Activated CD4-positive, alpha-beta T cell treated with anti-CD3 and anti-CD28 coated beads, Interleukin-2, amount 10 ng/mL, durations not matched to agents 24 days and 14 days (primary cell): ENCODE data around the gene QPRT. TPM values are rescaled to one million over a fixed set of nuclear protein-coding genes. Genes with fewer than 3 reads are reported as not detected.
A peak's percentile ranks its signal among the peaks of the same experiment; 100 is the strongest.
"Not testable (repeated sequence)": the region's sequence is repeated elsewhere in the genome, so short reads cannot be mapped to it uniquely, and the experiment has no call there.

Source experiments
- DNase-seq: peaks from one replicate; pipeline ENCODE4 v3.0.0; 2022
- H3K27ac Mint-ChIP-seq: one replicate; pipeline ENCODE4 v1.8.0; 2022; ENCODE audit warnings: mild to moderate bottlenecking, mixed read lengths
- H3K27me3 Mint-ChIP-seq: one replicate; pipeline ENCODE4 v1.8.0; 2022; ENCODE audit warnings: mixed read lengths
- H3K36me3 Mint-ChIP-seq: one replicate; pipeline ENCODE4 v1.8.0; 2022; ENCODE audit warnings: low read depth, mild to moderate bottlenecking, mixed read lengths
- H3K4me1 Mint-ChIP-seq: one replicate; pipeline ENCODE4 v1.8.0; 2021; ENCODE audit warnings: mixed read lengths
- H3K4me3 Mint-ChIP-seq: one replicate; pipeline ENCODE4 v1.8.0; 2022; ENCODE audit warnings: mild to moderate bottlenecking, moderate library complexity, mixed read lengths
- H3K9me3 Mint-ChIP-seq: one replicate; pipeline ENCODE4 v1.8.0; 2021; ENCODE audit warnings: mixed read lengths
- intact Hi-C: fragments of 100-400 bp; cut with micrococcal nuclease; formaldehyde crosslinking; loops from one replicate; pipeline ENCODE4 v1.15.1; 2023
- total RNA-seq: library from RNA; stranded (reverse); gene quantifications from 2 replicates; pipeline ENCODE4 v1.2.3, GENCODE V29; 2022

The QPRT gene
- total RNA-seq, 1 donor from 2014 or later, result 5.8 TPM

- intact Hi-C loops, result no loop called here
- peaks cover 23% of the 10 kb centered on the region for H3K4me1 Mint-ChIP-seq
- peaks cover 5% of the 10 kb centered on the region for H3K36me3 Mint-ChIP-seq
- no peak overlapping the region for H3K27ac Mint-ChIP-seq
- DNase-seq, result no peak
- H3K4me3 Mint-ChIP-seq, result no peak overlapping the region
- peaks cover 7% of the 10 kb centered on the region for H3K9me3 Mint-ChIP-seq
- H3K27me3 Mint-ChIP-seq, result peaks cover 18% of the 10 kb centered on the region
These were observed 48.5 kb downstream of the QPRT start for GRCh38 chr16:29727452-29727851.

- H3K9me3 Mint-ChIP-seq, result peaks cover 7% of the 10 kb centered on the region
- H3K27ac Mint-ChIP-seq, result no peak overlapping the region
- peaks cover 26% of the 10 kb centered on the region for H3K4me1 Mint-ChIP-seq
- intact Hi-C loops, result no loop called here
- peaks cover 8% of the 10 kb centered on the region for H3K36me3 Mint-ChIP-seq
- no peak for DNase-seq
- peaks cover 18% of the 10 kb centered on the region for H3K27me3 Mint-ChIP-seq
- H3K4me3 Mint-ChIP-seq, result no peak overlapping the region
These were observed 50.1 kb downstream of the QPRT start for GRCh38 chr16:29729116-29729521.

- H3K4me3 Mint-ChIP-seq, result peak overlapping the region; percentile 42
- DNase-seq, result no peak
These were observed 51.7 kb downstream of the QPRT start for GRCh38 chr16:29730649-29731048.

GRCh38 chr16:29731768-29732601 is 53.0 kb downstream of the QPRT start:
- intact Hi-C loops, result loop anchor here (1.0 kb wide), 2 partner anchors 14 to 32 kb away; no protein-coding TSS in a partner anchor
- Mint-ChIP-seq H3K4me3 (peak overlapping the region; percentile 70), H3K9me3 (peaks cover 11% of the 10 kb centered on the region), H3K27ac (peak overlapping the region; percentile 93), H3K27me3 (peaks cover 18% of the 10 kb centered on the region), H3K4me1 (peaks cover 32% of the 10 kb centered on the region), H3K36me3 (peaks cover 12% of the 10 kb centered on the region)
- DNase-seq, result peak; percentile 83

More at GRCh38 chr16:29730649-29731048, 51.7 kb downstream of the QPRT start:
- H3K9me3 Mint-ChIP-seq, result peaks cover 11% of the 10 kb centered on the region
- H3K4me1 Mint-ChIP-seq, result peaks cover 29% of the 10 kb centered on the region
- intact Hi-C loops, result no loop called here
- peaks cover 12% of the 10 kb centered on the region for H3K36me3 Mint-ChIP-seq
- peaks cover 18% of the 10 kb centered on the region for H3K27me3 Mint-ChIP-seq
- no peak overlapping the region for H3K27ac Mint-ChIP-seq

- Mint-ChIP-seq H3K9me3 (peaks cover 11% of the 10 kb centered on the region), H3K36me3 (peaks cover 13% of the 10 kb centered on the region), H3K4me3 (no peak overlapping the region), H3K27ac (no peak overlapping the region), H3K27me3 (peaks cover 4% of the 10 kb centered on the region), H3K4me1 (peaks cover 47% of the 10 kb centered on the region)
- intact Hi-C loops, result no loop called here
- no peak for DNase-seq
These were observed 55.8 kb downstream of the QPRT start for GRCh38 chr16:29734786-29735185.

- Mint-ChIP-seq H3K9me3 (peaks cover 9% of the 10 kb centered on the region), H3K27me3 (peaks cover 4% of the 10 kb centered on the region), H3K36me3 (peaks cover 21% of the 10 kb centered on the region), H3K27ac (peak overlapping the region; percentile 21), H3K4me1 (peaks cover 53% of the 10 kb centered on the region), H3K4me3 (no peak overlapping the region)
- no peak for DNase-seq
- intact Hi-C loops, result no loop called here
These were observed 57.1 kb downstream of the QPRT start for GRCh38 chr16:29736112-29736511.

- Mint-ChIP-seq H3K27me3 (peaks cover 4% of the 10 kb centered on the region), H3K4me3 (no peak overlapping the region), H3K27ac (no peak overlapping the region), H3K36me3 (peaks cover 25% of the 10 kb centered on the region), H3K4me1 (peaks cover 57% of the 10 kb centered on the region), H3K9me3 (peaks cover 7% of the 10 kb centered on the region)
- intact Hi-C loops, result no loop called here
- no peak for DNase-seq
These were observed 57.8 kb downstream of the QPRT start for GRCh38 chr16:29736764-29737163.

- DNase-seq, result no peak
- Mint-ChIP-seq H3K27me3 (peaks cover 4% of the 10 kb centered on the region), H3K27ac (peak overlapping the region; percentile 80), H3K4me1 (peaks cover 53% of the 10 kb centered on the region), H3K4me3 (peak overlapping the region; percentile 42), H3K9me3 (peaks cover 4% of the 10 kb centered on the region), H3K36me3 (peaks cover 29% of the 10 kb centered on the region)
- intact Hi-C loops, result loop anchor here (1.0 to 2.0 kb wide), 3 partner anchors 9 to 53 kb away; partner anchors contain the start of gene KIF22
These were observed 58.7 kb downstream of the QPRT start for GRCh38 chr16:29737713-29738112.

- peaks cover 4% of the 10 kb centered on the region for H3K27me3 Mint-ChIP-seq
- H3K4me1 Mint-ChIP-seq, result peaks cover 57% of the 10 kb centered on the region
- H3K36me3 Mint-ChIP-seq, result peaks cover 33% of the 10 kb centered on the region
- peak overlapping the region; percentile 80 for H3K27ac Mint-ChIP-seq
- DNase-seq, result peak; percentile 91
- peaks cover 4% of the 10 kb centered on the region for H3K9me3 Mint-ChIP-seq
- peak overlapping the region; percentile 42 for H3K4me3 Mint-ChIP-seq
- intact Hi-C loops, result loop anchor here (1.0 to 2.0 kb wide), 3 partner anchors 8 to 52 kb away; partner anchors contain the start of gene KIF22
These were observed 59.5 kb downstream of the QPRT start for GRCh38 chr16:29738514-29738913.

- intact Hi-C loops, result loop anchor here (2.0 kb wide), 2 partner anchors 39 to 51 kb away; partner anchors contain the start of gene KIF22
- Mint-ChIP-seq H3K36me3 (peaks cover 38% of the 10 kb centered on the region), H3K27ac (peak overlapping the region; percentile 21), H3K4me1 (peaks cover 63% of the 10 kb centered on the region)
- not testable (repeated sequence) for DNase-seq, H3K27me3 Mint-ChIP-seq, H3K9me3 Mint-ChIP-seq, H3K4me3 Mint-ChIP-seq
These were observed 61.1 kb downstream of the QPRT start for GRCh38 chr16:29739927-29740629.

GRCh38 chr16:29740630-29741015 is 61.6 kb downstream of the QPRT start:
- H3K27me3 Mint-ChIP-seq, DNase-seq, H3K9me3 Mint-ChIP-seq, intact Hi-C loops, H3K4me3 Mint-ChIP-seq: not testable (repeated sequence)
- H3K4me1 Mint-ChIP-seq, result peaks cover 68% of the 10 kb centered on the region
- peak overlapping the region; percentile 34 for H3K27ac Mint-ChIP-seq
- peaks cover 38% of the 10 kb centered on the region for H3K36me3 Mint-ChIP-seq

- Mint-ChIP-seq H3K27me3 (no peaks in the 10 kb centered on the region), H3K27ac (peak overlapping the region; percentile 32), H3K9me3 (no peaks in the 10 kb centered on the region), H3K4me3 (no peak overlapping the region), H3K4me1 (peaks cover 80% of the 10 kb centered on the region), H3K36me3 (peaks cover 43% of the 10 kb centered on the region)
- DNase-seq, result no peak
- intact Hi-C loops, result no loop called here
These were observed 63.8 kb downstream of the QPRT start for GRCh38 chr16:29742683-29743275.

GRCh38 chr16:29743475-29743826 is 64.5 kb downstream of the QPRT start:
- peak overlapping the region; percentile 68 for H3K4me3 Mint-ChIP-seq
- no peak for DNase-seq
- H3K27ac Mint-ChIP-seq, result peak overlapping the region; percentile 70
- H3K9me3 Mint-ChIP-seq, result no peaks in the 10 kb centered on the region
- H3K4me1 Mint-ChIP-seq, result peaks cover 75% of the 10 kb centered on the region
- peaks cover 43% of the 10 kb centered on the region for H3K36me3 Mint-ChIP-seq
- no peaks in the 10 kb centered on the region for H3K27me3 Mint-ChIP-seq
- intact Hi-C loops, result no loop called here
